RWPE1 (cell line): ENCODE data around the gene PHACTR3.

ENCODE experiments used
- CTCF ChIA-PET: fragments of 350-600 bp; sonication (Branson Sonifier 250); formaldehyde crosslinking; extraction: SDS; loops from one replicate; lab custom pipeline; 2021; lab: Yijun Ruan, JAX
- POLR2A ChIA-PET: fragments of 400-600 bp; formaldehyde crosslinking; extraction: SDS; loops from one replicate; lab custom pipeline; 2020; ENCODE audit warnings: antibody characterized with exemption; ENCODE audit not compliant: low non-redundant PET; lab: Yijun Ruan, JAX
- DNase-seq: peaks from one replicate; pipeline ENCODE4 v3.0.0; 2012; ENCODE audit warnings: low spot score
- H3K27ac ChIP-seq: fragments of 450-650 bp; 2 replicates; pipeline ENCODE4 v1.5.1; 2017
- TF ChIP-seq, protein P1 (sequence below): fragments of 450-650 bp; conservative IDR thresholded peaks from 2 replicates; pipeline ENCODE4 v1.5.1; 2017; ENCODE audit warnings: low read depth, mild to moderate bottlenecking

Gene PHACTR3

DNA sequence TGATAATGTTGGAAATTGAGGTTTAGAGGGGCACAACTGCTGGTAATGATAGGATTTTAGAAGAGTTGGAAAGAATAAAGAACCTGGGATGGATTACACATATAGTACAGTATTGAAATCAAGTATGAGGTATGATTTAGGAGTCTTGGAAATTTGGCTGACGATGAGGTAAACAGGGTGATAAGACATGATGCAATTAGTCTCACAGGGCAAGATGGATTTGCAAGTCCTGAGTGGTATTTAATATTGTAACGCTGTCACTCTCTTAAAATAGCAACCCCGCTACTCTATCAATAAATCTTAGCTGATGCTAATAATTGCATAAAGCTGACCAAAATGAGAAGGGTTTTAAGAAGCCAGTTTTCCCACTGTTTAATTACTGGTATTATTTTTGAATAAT is 258.7 kb downstream of the PHACTR3 start:
- DNase-seq: no peak
- POLR2A ChIA-PET: no interaction called here
- CTCF ChIA-PET: no interaction called here
- TF ChIP-seq, protein P1, sequence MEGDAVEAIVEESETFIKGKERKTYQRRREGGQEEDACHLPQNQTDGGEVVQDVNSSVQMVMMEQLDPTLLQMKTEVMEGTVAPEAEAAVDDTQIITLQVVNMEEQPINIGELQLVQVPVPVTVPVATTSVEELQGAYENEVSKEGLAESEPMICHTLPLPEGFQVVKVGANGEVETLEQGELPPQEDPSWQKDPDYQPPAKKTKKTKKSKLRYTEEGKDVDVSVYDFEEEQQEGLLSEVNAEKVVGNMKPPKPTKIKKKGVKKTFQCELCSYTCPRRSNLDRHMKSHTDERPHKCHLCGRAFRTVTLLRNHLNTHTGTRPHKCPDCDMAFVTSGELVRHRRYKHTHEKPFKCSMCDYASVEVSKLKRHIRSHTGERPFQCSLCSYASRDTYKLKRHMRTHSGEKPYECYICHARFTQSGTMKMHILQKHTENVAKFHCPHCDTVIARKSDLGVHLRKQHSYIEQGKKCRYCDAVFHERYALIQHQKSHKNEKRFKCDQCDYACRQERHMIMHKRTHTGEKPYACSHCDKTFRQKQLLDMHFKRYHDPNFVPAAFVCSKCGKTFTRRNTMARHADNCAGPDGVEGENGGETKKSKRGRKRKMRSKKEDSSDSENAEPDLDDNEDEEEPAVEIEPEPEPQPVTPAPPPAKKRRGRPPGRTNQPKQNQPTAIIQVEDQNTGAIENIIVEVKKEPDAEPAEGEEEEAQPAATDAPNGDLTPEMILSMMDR: no peak
- H3K27ac ChIP-seq: no peak overlapping the region

DNA sequence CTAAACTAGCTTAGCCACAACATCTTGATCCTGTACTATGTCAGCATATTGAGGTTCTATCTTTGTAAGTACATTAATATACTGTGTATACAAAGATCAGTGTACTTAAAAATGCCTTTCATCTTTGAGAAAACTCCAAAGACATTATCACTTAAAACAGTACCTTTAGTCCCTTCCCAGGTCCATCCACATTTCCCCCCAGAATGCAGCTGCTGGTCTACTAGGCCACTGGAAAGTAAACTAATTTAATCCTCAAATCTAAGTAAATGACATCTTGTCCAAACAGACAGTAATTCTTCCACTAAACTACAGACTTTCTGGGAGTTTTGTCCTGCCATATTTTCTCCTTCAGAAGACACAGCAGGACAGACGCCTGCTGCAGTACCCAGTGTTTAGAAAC is 260.4 kb downstream of the PHACTR3 start:
- TF ChIP-seq, protein P1: no peak
- no peak overlapping the region for H3K27ac ChIP-seq
- ChIA-PET CTCF (no interaction called here), POLR2A (no interaction called here)
- no peak for DNase-seq

DNA sequence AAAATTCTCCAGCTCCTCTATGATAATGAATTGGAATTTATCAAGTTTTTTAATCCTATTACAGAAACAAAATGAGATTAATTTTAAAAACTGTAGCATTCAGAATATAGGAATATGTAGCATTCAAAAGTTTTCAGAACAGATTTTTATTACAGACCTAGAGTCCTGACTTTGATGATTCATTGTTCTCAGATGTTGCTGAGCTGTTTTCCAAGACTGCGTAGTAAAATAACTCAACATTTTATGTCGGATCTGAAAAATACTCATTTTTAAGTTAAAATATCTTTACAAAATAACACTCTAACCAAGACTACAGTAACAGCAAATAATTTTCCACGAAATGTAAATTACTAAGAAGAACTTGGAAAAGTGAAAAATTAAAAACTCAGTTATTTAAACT is 262.0 kb downstream of the PHACTR3 start:
- no peak for DNase-seq
- POLR2A ChIA-PET: no interaction called here
- CTCF ChIA-PET: interaction anchor here (0.5 to 1.0 kb wide), 2 partner anchors 15 to 16 kb away, joined by 3 to 4 read pairs; no protein-coding TSS in a partner anchor
- TF ChIP-seq, protein P1: no peak
- H3K27ac ChIP-seq: no peak overlapping the region

DNA sequence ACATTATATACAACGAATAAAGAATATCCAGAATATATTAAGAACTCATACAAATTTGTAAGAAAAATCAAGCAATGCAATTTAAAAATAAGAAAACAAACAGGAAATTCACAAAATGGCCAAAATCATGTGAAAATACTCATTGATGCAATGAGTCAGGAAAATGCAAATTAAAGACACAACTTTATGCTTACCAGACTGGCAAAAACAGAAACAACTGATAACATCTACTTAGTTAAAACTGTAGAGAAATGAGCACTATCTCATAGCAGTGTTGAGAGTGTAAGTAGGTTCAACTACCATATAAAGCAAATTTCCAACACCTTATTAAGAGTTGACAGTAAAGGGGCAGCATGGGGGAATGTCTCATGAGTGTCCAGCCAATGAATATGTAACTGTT is 266.8 kb downstream of the PHACTR3 start:
- no peak overlapping the region for H3K27ac ChIP-seq
- POLR2A ChIA-PET: no interaction called here
- TF ChIP-seq, protein P1: no peak
- CTCF ChIA-PET: no interaction called here
- no peak for DNase-seq

DNA sequence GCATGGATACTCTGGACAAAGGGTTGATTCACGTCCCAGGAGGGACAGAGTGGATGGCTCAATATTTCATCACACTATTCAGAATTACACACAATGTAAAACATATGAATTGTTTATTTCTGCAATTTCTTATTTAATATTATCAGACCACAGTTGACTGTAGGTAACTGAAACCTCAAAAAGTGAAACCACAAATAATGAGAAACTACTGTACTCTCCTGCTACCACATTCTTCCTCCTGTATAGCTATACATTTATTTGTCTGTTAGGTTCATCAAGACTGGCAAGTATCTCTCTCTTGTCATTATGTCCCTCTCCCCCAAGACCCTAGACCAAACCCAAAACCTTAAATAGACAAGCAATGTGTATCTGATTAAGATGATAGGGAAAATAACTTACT is 269.1 kb downstream of the PHACTR3 start:
- CTCF ChIA-PET: interaction anchor here (0.8 kb wide), 1 partner anchor 90 kb away, joined by 3 read pairs; no protein-coding TSS in a partner anchor
- no peak for DNase-seq
- POLR2A ChIA-PET: no interaction called here
- no peak overlapping the region for H3K27ac ChIP-seq
- TF ChIP-seq, protein P1: no peak

DNA sequence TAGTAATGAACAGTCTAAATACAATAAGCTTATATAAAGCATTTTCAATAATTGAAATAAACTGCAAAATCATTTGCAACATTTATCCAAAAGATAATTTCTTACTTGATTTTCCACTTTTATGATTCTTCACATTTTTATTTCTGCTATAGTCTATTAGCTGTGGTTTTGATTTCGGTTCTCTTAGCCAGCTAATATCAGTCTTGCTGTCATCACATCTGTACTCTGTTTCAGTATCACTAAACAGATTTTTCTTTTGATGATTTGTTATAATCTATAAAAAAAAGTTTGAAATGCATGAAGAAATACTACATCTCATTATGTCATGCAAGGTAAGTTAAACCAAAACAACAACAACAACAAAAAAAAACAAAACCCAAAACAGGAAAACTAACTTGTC is 275.9 kb downstream of the PHACTR3 start:
- TF ChIP-seq, protein P1: no peak
- ChIA-PET CTCF (interaction anchor here (0.6 kb wide), 1 partner anchor 93 kb away, joined by 3 read pairs; no protein-coding TSS in a partner anchor), POLR2A (no interaction called here)
- no peak overlapping the region for H3K27ac ChIP-seq
- no peak for DNase-seq

DNA sequence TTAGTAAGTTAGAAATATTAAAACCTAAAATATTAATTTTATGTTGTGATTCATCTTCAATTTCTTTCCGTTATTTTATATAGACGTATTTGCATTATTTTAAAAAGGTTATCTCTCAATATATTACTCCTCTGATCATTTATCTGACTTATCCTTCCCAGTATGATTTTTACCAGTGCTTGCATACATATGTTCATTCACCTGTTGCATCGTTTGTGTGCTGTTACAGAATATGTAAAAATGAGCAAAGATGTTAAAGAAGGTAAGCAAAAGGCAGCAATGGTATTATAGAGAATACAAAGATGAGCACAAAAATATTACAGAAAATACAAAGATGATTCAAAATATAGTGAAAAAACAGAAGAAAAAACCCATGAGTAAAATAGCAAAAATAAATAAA is 280.2 kb downstream of the PHACTR3 start:
- H3K27ac ChIP-seq: no peak overlapping the region
- TF ChIP-seq, protein P1: no peak
- ChIA-PET CTCF (no interaction called here), POLR2A (no interaction called here)
- no peak for DNase-seq
